Keratinocyte (primary cell): ENCODE results near the gene SETD2. TPM values are rescaled to one million over a fixed set of nuclear protein-coding genes. Genes with fewer than 3 reads are reported as not detected.

ENCODE experiments used
- DNase-seq: peaks from one replicate; pipeline ENCODE4 v3.0.0-alpha.2; 2011; ENCODE audit warnings: low read depth, missing footprints, low spot score
- FAIRE-seq: peaks from 2 replicates; lab custom pipeline; 2011; peaks lifted over from hg19 to GRCh38; lab: Jason Lieb, UNC
- H2AFZ ChIP-seq: 2 replicates; pipeline ENCODE4 v1.6.0; 2012; ENCODE audit warnings: low read length, control low read depth, inconsistent platforms; ENCODE audit not compliant: control insufficient read depth
- H3K27ac ChIP-seq: 2 replicates; pipeline ENCODE4 v1.5.1; 2011; ENCODE audit warnings: low read length; ENCODE audit not compliant: control insufficient read depth, insufficient read depth
- H3K27me3 ChIP-seq: 3 replicates; pipeline ENCODE4 v1.6.0; 2011; ENCODE audit warnings: low read length; ENCODE audit not compliant: control insufficient read depth, insufficient read depth; ENCODE audit errors: extremely low read depth
- H3K36me3 ChIP-seq, 2 experiments: 2 replicates in 1 of 2; 3 replicates in 1 of 2; pipeline ENCODE4 v1.5.1; 2011; ENCODE audit warnings: low read length in 2 of 2, mild to moderate bottlenecking in 1 of 2; ENCODE audit not compliant: control insufficient read depth in 2 of 2, insufficient read depth in 2 of 2; ENCODE audit errors: extremely low read depth in 1 of 2
- H3K4me1 ChIP-seq: 3 replicates; pipeline ENCODE4 v1.5.1; 2011; ENCODE audit warnings: low read length; ENCODE audit not compliant: control insufficient read depth, insufficient read depth; ENCODE audit errors: extremely low read depth
- H3K4me2 ChIP-seq: 3 replicates; pipeline ENCODE4 v1.6.0; 2011; ENCODE audit warnings: low read depth, low read length; ENCODE audit not compliant: control insufficient read depth, insufficient read depth; ENCODE audit errors: extremely low read depth
- H3K4me3 ChIP-seq, 3 experiments: fragments of 200-600 bp in 1 of 3; sonication (generic) in 1 of 3; 2 replicates in 2 of 3; 3 replicates in 1 of 3; pipeline ENCODE4 v1.5.1; 2011 to 2016; ENCODE audit warnings: low read length in 3 of 3, mild to moderate bottlenecking in 3 of 3, control low read depth in 2 of 3, inconsistent platforms in 1 of 3, low read depth in 1 of 3, mixed read lengths in 1 of 3, mixed run types in 1 of 3, moderate library complexity in 1 of 3; ENCODE audit not compliant: control insufficient read depth in 2 of 3, insufficient read depth in 2 of 3; ENCODE audit errors: extremely low read depth in 1 of 3
- H3K79me2 ChIP-seq: 2 replicates; pipeline ENCODE4 v1.6.0; 2012; ENCODE audit warnings: low read length; ENCODE audit not compliant: control insufficient read depth, insufficient read depth
- H3K9ac ChIP-seq: 3 replicates; pipeline ENCODE4 v1.6.0; 2011; ENCODE audit warnings: low read length; ENCODE audit not compliant: control insufficient read depth, insufficient read depth; ENCODE audit errors: extremely low read depth
- H3K9me1 ChIP-seq: 3 replicates; pipeline ENCODE4 v1.6.0; 2011; ENCODE audit warnings: low read length; ENCODE audit not compliant: control insufficient read depth, insufficient read depth; ENCODE audit errors: extremely low read depth
- H3K9me3 ChIP-seq: 2 replicates; pipeline ENCODE4 v1.5.1; 2012; ENCODE audit warnings: low read depth, low read length; ENCODE audit not compliant: control insufficient read depth
- H4K20me1 ChIP-seq: 3 replicates; pipeline ENCODE4 v1.6.0; 2011; ENCODE audit warnings: low read length; ENCODE audit not compliant: control insufficient read depth, insufficient read depth; ENCODE audit errors: extremely low read depth
- EZH2 ChIP-seq: IDR thresholded peaks from one replicate; pipeline ENCODE4 v1.6.1; 2012; ENCODE audit warnings: inconsistent platforms, mild to moderate bottlenecking, low read length, moderate library complexity
- dilution Hi-C: fragments of 300-500 bp; cut with MboI; formaldehyde crosslinking; loops from one replicate; pipeline ENCODE4 v1.7.0; 2020; ENCODE audit warnings: low sequenced_read_pairs; ENCODE audit not compliant: extremely low pct_ligation_motif_present
- polyA plus RNA-seq, 5 experiments: library from polyadenylated mRNA; depleted of rRNA in 3 of 5; stranded (reverse) in 3 of 5; stranded (forward) in 1 of 5; unstranded in 1 of 5; fragments of >200 nt; gene quantifications; 1 replicate in 1 of 5; 2 replicates in 3 of 5; 3 replicates in 1 of 5; pipeline versions ENCODE4 v1.2.1 to v1.2.3, GENCODE V29; 2011 to 2012; ENCODE audit warnings: missing spikeins in 2 of 5, low read depth in 1 of 5, low replicate concordance in 1 of 5
- TF ChIP-seq, protein P1 (sequence below), 3 experiments: IDR thresholded peaks in 1 of 3; conservative IDR thresholded peaks in 1 of 3; optimal IDR thresholded peaks in 1 of 3; 2 replicates in 2 of 3; 3 replicates in 1 of 3; pipeline versions ENCODE3 to v1.5.1; 2011; ENCODE audit warnings: low read length in 3 of 3, mild to moderate bottlenecking in 3 of 3, moderate library complexity in 2 of 3, control low read depth in 1 of 3, inconsistent platforms in 1 of 3; ENCODE audit not compliant: insufficient read depth in 2 of 3; ENCODE audit errors: extremely low read depth in 1 of 3

The SETD2 gene
- polyA plus RNA-seq, 1 donor (not counting 4 experiments of a cell fraction or from before 2014, with no cell fraction given) = 23.3 TPM

DNA sequence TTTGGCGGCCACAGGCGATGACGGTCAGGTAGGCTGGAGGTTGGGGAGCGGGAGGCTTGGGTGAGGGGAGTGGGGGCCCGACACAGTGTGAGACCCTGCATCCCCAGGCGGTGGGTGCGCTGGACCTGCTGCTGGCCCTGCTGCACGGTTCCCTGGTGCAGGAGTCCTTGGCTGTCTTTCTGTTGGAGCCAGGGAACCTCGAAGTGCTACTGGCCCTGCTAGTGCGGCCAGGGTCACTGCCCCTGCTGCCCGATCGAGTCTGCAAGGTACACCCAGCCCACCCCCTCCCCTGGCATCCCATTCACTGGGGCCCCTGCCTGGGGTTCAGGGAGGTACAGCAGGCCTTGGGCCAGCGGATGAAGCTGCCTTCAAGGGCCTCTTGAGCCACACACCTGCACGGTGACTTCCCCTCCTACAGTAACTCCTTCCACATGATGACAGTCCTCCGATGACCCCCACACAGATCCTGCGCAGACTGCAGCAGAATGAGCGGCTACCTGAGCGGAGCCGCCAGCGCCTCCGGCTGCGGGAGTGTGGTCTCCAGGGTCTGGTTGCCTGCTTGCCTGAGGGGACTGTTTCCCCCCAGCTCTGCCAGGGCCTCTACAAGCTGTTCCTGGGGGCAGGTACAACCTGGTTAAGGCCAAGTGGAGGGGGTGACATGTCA lies 164.9 kb downstream of the SETD2 start:
- TF ChIP-seq, protein P1, sequence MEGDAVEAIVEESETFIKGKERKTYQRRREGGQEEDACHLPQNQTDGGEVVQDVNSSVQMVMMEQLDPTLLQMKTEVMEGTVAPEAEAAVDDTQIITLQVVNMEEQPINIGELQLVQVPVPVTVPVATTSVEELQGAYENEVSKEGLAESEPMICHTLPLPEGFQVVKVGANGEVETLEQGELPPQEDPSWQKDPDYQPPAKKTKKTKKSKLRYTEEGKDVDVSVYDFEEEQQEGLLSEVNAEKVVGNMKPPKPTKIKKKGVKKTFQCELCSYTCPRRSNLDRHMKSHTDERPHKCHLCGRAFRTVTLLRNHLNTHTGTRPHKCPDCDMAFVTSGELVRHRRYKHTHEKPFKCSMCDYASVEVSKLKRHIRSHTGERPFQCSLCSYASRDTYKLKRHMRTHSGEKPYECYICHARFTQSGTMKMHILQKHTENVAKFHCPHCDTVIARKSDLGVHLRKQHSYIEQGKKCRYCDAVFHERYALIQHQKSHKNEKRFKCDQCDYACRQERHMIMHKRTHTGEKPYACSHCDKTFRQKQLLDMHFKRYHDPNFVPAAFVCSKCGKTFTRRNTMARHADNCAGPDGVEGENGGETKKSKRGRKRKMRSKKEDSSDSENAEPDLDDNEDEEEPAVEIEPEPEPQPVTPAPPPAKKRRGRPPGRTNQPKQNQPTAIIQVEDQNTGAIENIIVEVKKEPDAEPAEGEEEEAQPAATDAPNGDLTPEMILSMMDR (optimal IDR thresholded peaks at IDR 0.05 in 1 of 3, IDR thresholded peaks at IDR 0.05 in 1 of 3, conservative IDR thresholded peaks at IDR 0.05 in 1 of 3; ENCODE audit: extremely low read depth in 1 of 3, insufficient read depth in 2 of 3, low read length in 3 of 3) = no peak
- no peak for TF ChIP-seq EZH2
- H3K36me3 ChIP-seq = peaks cover 45 to 62% of the 10 kb centered on the region in 2 experiments
- H3K79me2 ChIP-seq = no peaks in the 10 kb centered on the region
- no peaks in the 10 kb centered on the region for H3K9me3 ChIP-seq
- dilution Hi-C loops = no loop called here
- DNase-seq (no peak), FAIRE-seq (no peak)
- H3K4me2 ChIP-seq = no peak overlapping the region
- H3K4me1 ChIP-seq = peaks cover 15% of the 10 kb centered on the region
- H3K9ac ChIP-seq = no peak overlapping the region
- no peaks in the 10 kb centered on the region for H3K27me3 ChIP-seq
- H4K20me1 ChIP-seq = peaks cover 3% of the 10 kb centered on the region
- no peak overlapping the region for H3K4me3 ChIP-seq
- no peak overlapping the region for H2AFZ ChIP-seq
- no peaks in the 10 kb centered on the region for H3K9me1 ChIP-seq
- H3K27ac ChIP-seq = no peak overlapping the region

DNA sequence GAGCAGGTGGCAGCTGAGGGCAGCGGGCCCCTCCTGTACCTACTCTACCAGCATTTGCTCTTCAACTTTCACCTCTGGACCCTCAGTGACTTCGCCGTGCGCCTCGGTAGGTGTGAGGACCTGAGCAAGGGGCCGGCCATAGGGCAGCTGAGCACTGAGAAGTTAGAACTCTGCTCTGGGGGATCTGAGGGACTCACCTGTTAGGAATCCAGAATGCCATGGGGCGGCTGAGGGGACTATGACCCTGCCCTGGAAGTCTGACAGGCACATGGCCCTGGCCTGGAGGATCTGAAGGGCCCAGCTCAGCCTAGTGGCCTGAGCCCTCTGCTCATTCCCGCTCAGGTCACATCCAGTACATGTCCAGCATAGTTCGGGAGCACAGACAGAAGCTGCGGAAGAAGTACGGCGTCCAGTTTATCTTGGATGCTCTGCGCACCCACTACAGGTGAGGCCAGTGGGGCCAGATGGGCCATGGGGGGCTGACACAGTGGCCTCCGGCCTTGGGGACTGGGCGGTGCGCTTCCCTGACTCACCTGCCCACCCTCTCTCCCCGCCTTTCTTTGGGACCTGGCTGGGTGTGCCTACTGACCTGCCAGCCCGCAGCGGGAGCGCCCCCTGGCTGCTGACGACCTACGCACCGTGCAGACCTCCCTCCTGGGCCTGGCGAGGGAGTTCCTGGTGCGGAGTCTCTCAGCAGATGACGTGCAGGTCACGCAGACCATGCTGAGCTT lies 165.6 kb downstream of the SETD2 start:
- H3K27me3 ChIP-seq = no peaks in the 10 kb centered on the region
- H3K9me1 ChIP-seq = no peaks in the 10 kb centered on the region
- no peak overlapping the region for H3K9ac ChIP-seq
- no peak overlapping the region for H3K4me2 ChIP-seq
- DNase-seq (no peak), FAIRE-seq (no peak)
- H3K9me3 ChIP-seq = no peaks in the 10 kb centered on the region
- TF ChIP-seq EZH2 = no peak
- TF ChIP-seq, protein P1 (optimal IDR thresholded peaks at IDR 0.05 in 1 of 3, IDR thresholded peaks at IDR 0.05 in 1 of 3, conservative IDR thresholded peaks at IDR 0.05 in 1 of 3; ENCODE audit: extremely low read depth in 1 of 3, insufficient read depth in 2 of 3, low read length in 3 of 3) = peak in 2 of 3 experiments; percentile 75 to 86
- H3K4me3 ChIP-seq = no peak overlapping the region
- H2AFZ ChIP-seq = no peak overlapping the region
- no peak overlapping the region for H3K27ac ChIP-seq
- peaks cover 3% of the 10 kb centered on the region for H4K20me1 ChIP-seq
- H3K36me3 ChIP-seq = peaks cover 43 to 58% of the 10 kb centered on the region in 2 experiments
- peaks cover 15% of the 10 kb centered on the region for H3K4me1 ChIP-seq
- dilution Hi-C loops = no loop called here
- no peaks in the 10 kb centered on the region for H3K79me2 ChIP-seq
